Measurements from ENCODE around the gene FGD2. TPM values are rescaled to one million over a fixed set of nuclear protein-coding genes. Genes with fewer than 3 reads are reported as not detected.

FGD2 gene
- total and polyA plus RNA-seq, 2 experiments from 2014 or later, result 0.13 to 0.14 TPM

- DNase-seq (ENCODE audit: low spot score), result no peak
- H3K36me3 ChIP-seq (ENCODE audit: insufficient read depth), result no peaks in the 10 kb centered on the region
- no peaks in the 10 kb centered on the region for H3K9me2 ChIP-seq (ENCODE audit: insufficient read depth)
- Mint-ChIP-seq H3K9me3 (no peaks in the 10 kb centered on the region), H3K27ac (no peak overlapping the region), H3K4me1 (peaks cover 10% of the 10 kb centered on the region; the same call in 2 of the 3 replicates), H3K36me3 (ENCODE audit: low read depth) (no peaks in the 10 kb centered on the region), H3K27me3 (ENCODE audit: insufficient read depth, low read depth, poor library complexity) (peaks cover 2% of the 10 kb centered on the region), H3K4me3 (no peak overlapping the region)
- ATAC-seq, result no peak
- H3K27ac ChIP-seq (ENCODE audit: low read depth), result no peak overlapping the region
- no peaks in the 10 kb centered on the region for H3K4me1 ChIP-seq (ENCODE audit: insufficient read depth)
- no peak overlapping the region for H3K4me3 ChIP-seq
- H3K27me3 ChIP-seq (ENCODE audit: insufficient read depth), result no peaks in the 10 kb centered on the region
- no peak overlapping the region for H2AFZ ChIP-seq
- H3F3A ChIP-seq (replicated peaks; ENCODE audit: low read depth), result no peaks in the 10 kb centered on the region
- no peaks in the 10 kb centered on the region for H4K20me1 ChIP-seq (replicated peaks; ENCODE audit: insufficient read depth)
- no peak overlapping the region for H3K4me2 ChIP-seq
- H3K79me2 ChIP-seq (replicated peaks; ENCODE audit: insufficient read depth), result no peaks in the 10 kb centered on the region
- no peak for TF ChIP-seq ZNF462 (CRISPR knock-in tag; IDR thresholded peaks at IDR 0.05)
- TF ChIP-seq ZNF331 (CRISPR knock-in tag; IDR thresholded peaks at IDR 0.05; ENCODE audit: low read depth), result no peak
- TF ChIP-seq POLR2AphosphoS5 (IDR thresholded peaks at IDR 0.05; ENCODE audit: low read depth), result no peak
- no peak for TF ChIP-seq REST (IDR thresholded peaks at IDR 0.05; ENCODE audit: unreplicated experiment)
- TF ChIP-seq NANOG (IDR thresholded peaks at IDR 0.05; ENCODE audit: borderline replicate concordance), result no peak
- TF ChIP-seq ETS1 (IDR thresholded peaks at IDR 0.05), result no peak
- TF ChIP-seq EZH2phosphoT487 (IDR thresholded peaks at IDR 0.05; ENCODE audit: unreplicated experiment), result no peak
- TF ChIP-seq ZNF114 (CRISPR knock-in tag; IDR thresholded peaks at IDR 0.05), result no peak
- TF ChIP-seq CREB1 (CRISPR knock-in tag; IDR thresholded peaks at IDR 0.05; ENCODE audit: low read depth), result no peak
Observed at GRCh38 chr6:36956446-36956820, 49.0 kb upstream of the FGD2 start.
